CD4-positive, alpha-beta T cell treated with Interleukin-10 for 1 hour (primary cell): ENCODE measurements around the gene NTMT2.
"Not testable (repeated sequence)": the region's sequence is repeated elsewhere in the genome, so short reads cannot be mapped to it uniquely, and the experiment has no call there.

Experiments used
- DNase-seq: peaks from one replicate; pipeline ENCODE4 v3.0.0-alpha.2; 2020

NTMT2 gene

GRCh38 chr1:170145770-170146676 is at the start of gene NTMT2:
TSS of gene NTMT2 (plus strand) at chr1:170145959. CDS start at chr1:170146108, 149 bp downstream.
- DNase-seq: no peak

- DNase-seq: no peak
Observed at GRCh38 chr1:170095976-170096748, 49.6 kb upstream of the NTMT2 start.

GRCh38 chr1:170096806-170097340 is 48.9 kb upstream of the NTMT2 start:
- DNase-seq: no peak

- no peak for DNase-seq
Observed at GRCh38 chr1:170097449-170097948, 48.3 kb upstream of the NTMT2 start.

GRCh38 chr1:170113140-170113539 is 32.6 kb upstream of the NTMT2 start:
- not testable (repeated sequence) for DNase-seq

- no peak for DNase-seq
Observed at GRCh38 chr1:170114906-170115305, 30.9 kb upstream of the NTMT2 start.

GRCh38 chr1:170122366-170122765 is 23.4 kb upstream of the NTMT2 start:
- DNase-seq: no peak

- DNase-seq: no peak
Observed at GRCh38 chr1:170125269-170125668, 20.5 kb upstream of the NTMT2 start.

- no peak for DNase-seq
Observed at GRCh38 chr1:170126696-170127095, 19.1 kb upstream of the NTMT2 start.

GRCh38 chr1:170131450-170131849 is 14.3 kb upstream of the NTMT2 start:
- no peak for DNase-seq

- no peak for DNase-seq
Observed at GRCh38 chr1:170131984-170132383, 13.8 kb upstream of the NTMT2 start.

GRCh38 chr1:170133766-170134495 is 11.8 kb upstream of the NTMT2 start:
- no peak for DNase-seq

- no peak for DNase-seq
Observed at GRCh38 chr1:170134521-170134920, 11.2 kb upstream of the NTMT2 start.

GRCh38 chr1:170140371-170140770 is 5.4 kb upstream of the NTMT2 start:
- DNase-seq: no peak

- DNase-seq: no peak
Observed at GRCh38 chr1:170145061-170145460, 698 bp upstream of the NTMT2 start.

- no peak for DNase-seq
Observed at GRCh38 chr1:170146720-170147263, 1.0 kb downstream of the NTMT2 start.

- DNase-seq: no peak
Observed at GRCh38 chr1:170149241-170149640, 3.5 kb downstream of the NTMT2 start.

- DNase-seq: no peak
Observed at GRCh38 chr1:170150016-170150415, 4.3 kb downstream of the NTMT2 start.

- DNase-seq: no peak
Observed at GRCh38 chr1:170150921-170151320, 5.2 kb downstream of the NTMT2 start.

- DNase-seq: no peak
Observed at GRCh38 chr1:170153417-170153816, 7.7 kb downstream of the NTMT2 start.

- DNase-seq: no peak
Observed at GRCh38 chr1:170155055-170155454, 9.3 kb downstream of the NTMT2 start.

- DNase-seq: no peak
Observed at GRCh38 chr1:170156594-170156993, 10.8 kb downstream of the NTMT2 start.
